HL-60 (cell line): ENCODE measurements around the gene DOCK10.

Source experiments
- CTCF ChIP-seq: IDR thresholded peaks from one replicate; pipeline ENCODE4 v1.5.1; 2011; ENCODE audit warnings: low read length, control low read depth, inconsistent platforms; ENCODE audit not compliant: insufficient read depth
- POLR2AphosphoS5 ChIP-seq: IDR thresholded peaks from 2 replicates; pipeline ENCODE4 v1.6.1; 2012; ENCODE audit warnings: low read depth

- TF ChIP-seq CTCF (no peak), POLR2AphosphoS5 (no peak)
These were observed 147.9 kb downstream of the DOCK10 start for GRCh38 chr2:224894356-224894755.
